Esophagus squamous epithelium (tissue), 4 donors: ENCODE results near the gene KISS1.
A peak's percentile ranks its signal among the peaks of the same experiment; 100 is the strongest.

Experiments used
- CTCF ChIP-seq, 6 experiments: fragments of 450-650 bp in 4 of 6; fragments of 200-600 bp in 2 of 6; sonication (generic) in 2 of 6; IDR thresholded peaks; one replicate each; pipeline ENCODE4 v1.5.1; 2016 to 2019; ENCODE audit warnings: antibody characterized with exemption in 6 of 6, mild to moderate bottlenecking in 4 of 6, moderate library complexity in 4 of 6
- POLR2A ChIP-seq, 4 donors: fragments of 450-650 bp; IDR thresholded peaks; one replicate each; pipeline ENCODE4 v1.6.1; 2017; ENCODE audit warnings: antibody characterized with exemption in 4 of 4, mild to moderate bottlenecking in 4 of 4, moderate library complexity in 3 of 4

- TF ChIP-seq CTCF (IDR thresholded peaks at IDR 0.05) (peak in 1 of 6 experiments; percentile 30), POLR2A (IDR thresholded peaks at IDR 0.05) (no peak)
These were observed 2.4 kb upstream of the KISS1 start for GRCh38 chr1:204198348-204199340.
